Inflammatory macrophage treated with lipopolysaccharide for 4 hours (primary cell): Measurements from ENCODE around the gene DDX60.
A peak's percentile ranks its signal among the peaks of the same experiment; 100 is the strongest.
"Not testable (repeated sequence)": the region's sequence is repeated elsewhere in the genome, so short reads cannot be mapped to it uniquely, and the experiment has no call there.

ENCODE experiments used
- DNase-seq: peaks from one replicate; pipeline ENCODE4 v3.0.0-alpha.2; 2020

DDX60 gene

DNA sequence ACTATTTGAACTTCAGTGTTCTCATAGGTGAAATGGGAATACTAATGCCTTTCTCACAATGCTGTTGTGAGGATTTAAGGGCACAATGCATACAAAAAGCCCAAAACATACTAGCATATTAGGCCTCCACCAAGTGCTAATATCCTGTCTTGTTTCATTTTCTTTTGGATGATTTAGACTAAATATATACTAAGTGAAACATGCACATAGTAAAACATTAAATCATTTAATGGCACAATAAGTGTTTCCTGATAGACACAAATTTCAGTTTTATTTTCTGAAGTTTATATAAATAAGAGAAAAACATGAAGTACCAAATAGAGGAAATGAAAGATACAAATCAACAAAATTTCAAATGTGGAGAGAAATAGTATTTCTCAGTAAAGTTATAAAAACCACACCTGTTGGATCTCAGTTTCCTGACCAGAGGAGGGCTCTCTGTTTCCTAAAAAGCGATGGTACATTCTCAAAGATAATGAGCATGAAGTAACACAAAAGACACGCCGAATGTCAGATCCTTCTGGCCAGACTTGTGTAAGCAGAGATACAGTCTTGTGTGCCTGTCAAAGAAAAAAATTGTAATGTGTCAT is 25.1 kb downstream of the DDX60 start:
- peak; percentile 20 for DNase-seq

- no peak for DNase-seq
These were observed 27.3 kb downstream of the DDX60 start for GRCh38 chr4:168291242-168291641.

DNA sequence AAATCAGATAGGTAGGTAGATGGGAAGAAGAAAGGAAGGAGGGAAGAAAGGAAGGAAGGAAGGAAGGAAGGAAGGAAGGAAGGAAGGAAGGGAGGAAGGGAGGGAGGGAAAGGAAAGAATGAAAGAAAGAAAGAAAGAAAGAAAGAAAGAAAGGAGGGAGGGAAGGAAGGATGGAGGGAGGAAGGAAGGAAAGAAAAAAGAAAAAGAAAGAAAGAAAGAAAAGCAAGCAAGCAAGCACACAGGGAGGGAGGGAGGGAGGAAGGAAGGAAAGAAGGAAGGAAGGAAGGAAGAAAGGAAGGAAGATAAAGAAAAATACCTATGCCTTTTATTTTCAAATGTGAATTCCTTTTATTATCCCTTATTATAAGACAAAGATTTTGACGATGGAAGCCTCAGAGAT is 32.7 kb downstream of the DDX60 start:
- DNase-seq = not testable (repeated sequence)

GRCh38 chr4:168279556-168279955 is 39.0 kb downstream of the DDX60 start:
- peak; percentile 68 for DNase-seq

DNA sequence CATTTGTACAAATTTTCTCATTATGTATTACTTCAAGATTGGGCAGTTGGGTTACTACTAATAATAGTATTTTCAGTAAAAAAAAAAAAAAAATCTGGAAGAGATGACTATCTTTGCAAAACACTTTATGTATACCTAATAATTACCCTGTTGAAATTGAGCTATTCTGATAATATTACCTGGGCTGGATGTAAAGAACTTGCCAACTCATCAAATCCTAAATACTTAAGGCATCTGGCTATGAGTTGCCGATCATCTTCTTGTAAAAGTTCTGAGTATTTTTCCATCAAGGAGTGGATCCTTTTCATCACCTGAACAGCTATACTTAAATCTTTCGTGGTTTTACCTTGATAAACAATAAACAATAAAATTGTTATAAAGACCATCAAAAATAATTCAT is 42.7 kb downstream of the DDX60 start:
- DNase-seq = no peak

- no peak for DNase-seq
These were observed 43.7 kb downstream of the DDX60 start for GRCh38 chr4:168274871-168275270.

DNA sequence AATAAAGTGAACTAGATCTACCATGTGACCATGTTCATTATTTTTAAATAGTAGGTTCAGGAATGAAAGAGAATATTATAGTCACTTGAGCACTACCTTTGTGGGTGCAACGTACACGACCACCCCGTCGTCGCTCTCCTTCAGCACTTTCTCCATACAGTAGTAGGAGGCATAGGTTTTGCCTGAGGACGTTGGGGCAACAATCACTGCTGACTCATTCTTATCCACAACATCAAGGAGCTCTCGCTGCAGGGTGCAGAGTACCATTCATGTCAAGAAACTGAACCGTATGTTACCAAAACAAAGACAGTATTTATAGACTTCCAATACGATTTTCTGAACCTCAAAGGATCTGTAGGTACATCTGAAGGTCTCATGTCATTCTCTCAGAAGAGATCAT is 44.7 kb downstream of the DDX60 start:
- DNase-seq = no peak

GRCh38 chr4:168272488-168272887 is 46.1 kb downstream of the DDX60 start:
- DNase-seq = no peak

GRCh38 chr4:168269896-168270295 is 48.7 kb downstream of the DDX60 start:
- DNase-seq = peak; percentile 36

DNA sequence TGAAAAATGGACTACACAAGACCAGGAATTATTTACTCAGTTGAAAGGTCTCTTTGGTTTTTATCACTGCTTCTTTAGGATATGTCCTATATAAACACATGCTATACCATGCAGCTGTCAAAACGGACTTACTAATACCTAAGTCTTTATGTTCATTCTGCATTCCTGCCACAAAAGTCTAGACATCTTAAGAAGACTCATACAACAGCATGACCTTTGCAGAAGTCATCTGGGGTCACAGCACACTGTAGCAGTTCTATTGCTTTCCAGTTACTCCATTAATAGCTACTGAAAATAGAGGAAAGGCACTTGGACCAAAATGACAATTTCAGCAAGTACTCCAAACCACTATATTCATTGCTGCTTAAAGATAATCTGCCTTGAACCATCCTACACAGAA is 53.2 kb downstream of the DDX60 start:
- DNase-seq = no peak

DNA sequence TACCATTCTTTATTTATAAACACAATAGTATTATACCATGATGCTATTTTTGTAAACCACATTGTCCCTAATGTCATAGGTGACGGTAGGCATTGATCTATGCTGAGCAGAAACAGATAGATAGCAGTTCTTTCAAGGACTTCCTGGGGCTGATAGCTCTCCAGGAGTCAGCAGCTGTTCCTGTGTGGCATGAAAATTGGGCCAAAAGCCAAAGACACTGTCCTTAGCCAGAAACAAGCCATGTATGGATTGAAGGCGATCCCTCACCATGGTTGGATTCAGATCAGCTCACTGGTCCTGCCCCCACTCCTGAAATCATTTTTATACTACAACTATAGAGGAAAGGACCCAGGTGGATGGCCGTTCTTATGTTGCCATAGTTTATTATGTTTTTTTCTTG is 53.6 kb downstream of the DDX60 start:
- no peak for DNase-seq

DNA sequence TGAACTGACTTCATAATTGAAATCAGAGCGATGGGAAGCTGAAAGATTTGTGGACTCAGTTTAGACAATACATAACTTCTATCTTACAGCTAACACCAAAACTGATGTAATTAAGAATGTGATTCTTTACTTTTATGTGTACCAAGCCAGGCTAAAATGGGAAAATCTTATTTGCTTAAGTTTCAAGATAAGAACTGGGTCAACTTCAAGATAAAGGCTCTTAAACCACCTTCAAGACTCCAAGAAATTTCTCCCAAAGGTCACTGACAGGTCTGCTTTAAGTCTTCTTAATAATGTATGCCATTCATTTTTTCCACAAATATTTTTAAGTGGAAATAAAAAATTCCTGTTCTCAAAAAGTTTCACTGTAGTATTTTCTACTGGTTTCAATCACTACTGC is 55.5 kb downstream of the DDX60 start:
- DNase-seq = no peak

DNA sequence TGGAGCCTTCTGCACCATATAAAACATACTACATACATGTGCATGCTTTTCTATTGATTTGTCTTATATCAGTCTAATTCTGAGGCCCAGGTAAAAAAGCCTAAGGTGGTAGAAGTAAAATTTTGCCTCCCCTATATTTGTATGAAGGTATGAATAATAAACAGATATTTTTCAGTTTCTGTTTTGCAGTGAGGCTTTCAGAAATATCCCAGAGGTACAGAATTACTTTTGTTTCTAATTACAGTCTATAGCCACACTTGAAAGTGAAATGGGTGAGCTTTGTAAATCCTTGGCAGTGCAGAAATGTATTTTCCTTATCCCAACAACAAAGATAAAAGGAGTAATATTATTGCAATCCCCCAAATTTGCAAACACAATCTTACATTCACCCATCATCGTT is 59.5 kb downstream of the DDX60 start:
- DNase-seq = no peak

DNA sequence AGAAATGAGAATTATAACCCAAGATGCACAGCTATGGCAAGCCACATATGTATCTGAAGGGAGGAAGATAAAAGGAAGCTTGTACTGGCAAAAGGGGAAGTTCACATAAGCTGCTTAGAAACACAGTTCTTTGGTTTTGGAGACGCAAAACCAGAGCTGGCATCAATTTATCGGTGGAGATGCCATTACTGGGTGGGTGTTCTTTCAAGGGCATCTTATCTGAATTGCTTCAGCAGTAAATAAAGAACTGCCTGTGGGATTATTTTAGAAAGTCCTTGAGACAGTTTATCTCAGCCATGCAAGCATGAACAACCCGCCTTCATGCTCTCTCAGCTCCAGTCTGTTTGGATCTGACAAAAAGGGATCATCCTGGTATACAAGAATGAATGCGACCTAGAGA is 60.8 kb downstream of the DDX60 start:
- peak; percentile 11 for DNase-seq

GRCh38 chr4:168248176-168248710 is 70.3 kb downstream of the DDX60 start:
- no peak for DNase-seq

- DNase-seq = no peak
These were observed 70.9 kb downstream of the DDX60 start for GRCh38 chr4:168247603-168248002.

DNA sequence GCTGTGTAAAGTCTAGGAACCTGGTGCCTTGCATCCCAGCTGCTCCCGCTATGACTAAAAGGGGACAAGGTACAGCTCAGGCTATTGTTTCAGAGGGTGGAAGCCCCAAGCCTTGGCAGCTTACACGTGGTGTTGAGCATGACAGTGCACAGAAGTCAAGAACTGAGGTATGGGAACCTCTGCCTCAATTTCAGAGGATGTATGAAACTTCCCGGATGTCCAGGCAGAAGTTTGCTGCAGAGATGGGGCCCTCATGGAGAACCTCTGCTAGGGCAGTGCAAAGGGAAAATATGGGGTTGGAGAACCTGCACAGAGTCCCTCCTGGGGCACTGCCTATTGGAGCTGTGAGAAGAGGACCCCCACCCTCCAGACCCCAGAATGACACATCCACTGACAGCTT is 76.6 kb downstream of the DDX60 start:
- no peak for DNase-seq

DNA sequence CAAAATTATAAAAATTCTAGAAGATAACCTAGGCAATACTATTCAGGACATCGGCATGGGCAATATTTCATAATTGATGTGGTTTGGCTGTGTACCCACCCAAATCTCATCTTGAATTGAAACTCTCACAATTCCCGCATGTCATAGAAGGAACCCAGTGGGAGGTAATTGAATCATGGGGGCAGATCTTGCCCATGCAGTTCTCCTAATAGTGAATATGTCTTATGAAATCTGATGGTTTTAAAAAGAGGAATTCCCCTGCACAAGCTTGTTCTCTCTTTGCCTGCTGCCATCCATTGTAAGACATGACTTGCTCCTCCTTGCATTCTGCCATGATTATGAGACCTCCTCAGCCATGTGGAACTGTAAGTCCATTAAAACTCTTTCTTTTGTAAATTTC is 77.7 kb downstream of the DDX60 start:
- DNase-seq = peak; percentile 79

- no peak for DNase-seq
These were observed 97.3 kb downstream of the DDX60 start for GRCh38 chr4:168221301-168221700.

DNA sequence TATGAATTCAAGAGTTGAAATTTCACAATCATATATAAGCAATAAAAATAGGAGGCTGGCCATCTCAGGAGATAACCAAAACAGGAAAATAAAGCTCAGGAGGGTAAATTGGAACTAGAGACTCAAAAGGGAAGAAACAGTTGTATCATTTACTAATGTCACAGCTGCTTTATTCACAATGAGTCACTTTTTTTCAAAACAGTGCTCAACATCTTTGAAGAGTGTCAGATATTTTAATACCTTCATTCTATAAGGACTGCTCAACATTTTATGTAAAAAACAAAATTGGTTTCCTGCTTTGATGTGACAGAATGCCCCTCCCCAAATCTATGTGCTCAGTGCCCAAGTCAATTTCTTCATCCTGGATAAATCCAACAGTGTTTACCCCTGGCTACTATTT is 97.7 kb downstream of the DDX60 start:
- no peak for DNase-seq

DNA sequence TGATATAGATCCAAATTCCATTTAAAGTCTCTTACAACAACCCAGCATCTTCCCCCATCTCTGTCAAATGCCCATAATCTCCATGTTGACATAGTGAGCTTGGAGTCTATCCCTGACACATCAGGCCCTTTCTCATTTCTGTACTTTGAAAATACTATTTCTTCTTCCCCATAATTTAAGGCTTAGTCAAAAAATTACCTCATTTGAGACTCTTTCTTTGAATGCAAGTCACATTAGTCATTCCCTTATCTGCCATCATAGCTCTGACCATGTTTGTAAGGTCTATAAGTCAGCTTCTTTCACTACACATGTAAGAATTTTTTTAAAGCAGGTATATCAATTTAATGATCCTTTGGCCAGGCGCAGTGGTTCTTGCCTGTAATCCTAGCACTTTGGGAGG is 99.9 kb downstream of the DDX60 start:
- DNase-seq = no peak

GRCh38 chr4:168213511-168213910 is 105.0 kb downstream of the DDX60 start:
- DNase-seq = not testable (repeated sequence)

DNA sequence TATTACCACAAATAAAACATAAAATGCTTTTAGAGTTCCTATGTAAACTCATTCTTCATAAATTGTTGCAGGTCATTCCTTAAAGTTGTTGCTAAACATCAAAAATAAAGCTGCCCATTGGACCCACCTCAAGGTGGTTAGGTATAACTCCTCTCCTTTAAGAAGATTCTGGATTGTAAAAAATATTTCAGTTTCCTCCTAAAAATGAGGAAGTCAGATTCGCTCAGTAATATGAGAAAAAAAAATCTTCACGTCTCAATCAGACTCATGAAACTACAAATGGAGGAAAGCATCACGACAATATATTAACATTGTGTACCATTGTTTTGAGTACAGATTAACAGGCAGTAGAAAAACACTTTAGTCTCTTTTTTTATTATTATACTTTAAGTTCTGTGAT is 105.9 kb downstream of the DDX60 start:
- peak; percentile 13 for DNase-seq

DNA sequence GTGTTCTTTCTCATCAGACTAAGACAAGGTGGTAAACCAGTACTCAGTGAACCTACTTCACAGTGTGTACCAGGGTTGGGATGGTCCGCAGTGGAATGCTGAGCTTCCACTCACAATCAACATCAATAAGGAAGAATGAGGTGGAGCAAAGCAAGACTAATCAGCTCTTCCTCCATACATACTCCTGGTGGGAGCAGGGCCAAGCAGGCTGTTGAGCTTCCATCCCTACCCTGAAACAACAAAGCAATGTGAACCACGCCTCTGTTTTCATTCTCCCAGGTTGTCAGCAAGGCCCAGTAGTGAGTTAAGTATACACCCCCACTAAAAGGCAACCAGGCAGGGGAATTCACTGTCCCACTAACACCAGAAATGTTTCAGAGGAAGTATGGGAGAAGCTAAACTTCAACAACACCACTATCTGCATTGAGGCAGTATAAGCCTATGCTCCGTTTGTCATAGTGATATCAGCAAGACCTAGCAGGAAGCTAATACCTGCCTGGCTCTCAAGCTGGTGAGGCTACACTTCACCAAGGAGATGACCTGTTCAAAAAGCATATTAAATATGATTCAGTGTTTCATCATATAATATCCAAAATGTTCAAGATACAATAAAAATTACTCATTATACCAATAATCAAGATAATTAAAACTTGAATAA is 109.5 kb downstream of the DDX60 start:
- DNase-seq = no peak
